Right atrium auricular region (tissue), 2 donors: ENCODE data around the gene FAM241A. TPM values are rescaled to one million over a fixed set of nuclear protein-coding genes. Genes with fewer than 3 reads are reported as not detected.
A peak's percentile ranks its signal among the peaks of the same experiment; 100 is the strongest.

Source experiments
- DNase-seq: peaks from one replicate; pipeline ENCODE4 v3.0.0-alpha.2; 2019; ENCODE audit warnings: low spot score
- H3K27ac ChIP-seq, 2 donors: fragments of 200-600 bp; sonication (generic); 1 replicate in 1 of 2; 2 replicates in 1 of 2; pipeline ENCODE4 v1.5.1; 2016 to 2019
- H3K27me3 ChIP-seq, 2 donors: fragments of 200-600 bp; sonication (generic); one replicate each; pipeline versions ENCODE4 v1.5.1 to v1.6.0; 2017 to 2019
- H3K36me3 ChIP-seq: fragments of 200-600 bp; sonication (generic); one replicate; pipeline ENCODE4 v1.5.1; 2016
- H3K4me1 ChIP-seq, 2 donors: fragments of 200-600 bp; sonication (generic); one replicate each; pipeline versions ENCODE4 v1.5.1 to v1.6.0; 2017 to 2019
- H3K4me3 ChIP-seq, 2 donors: fragments of 200-600 bp; sonication (generic); 1 replicate in 1 of 2; 2 replicates in 1 of 2; pipeline ENCODE4 v1.5.1; 2017 to 2019; ENCODE audit warnings: mild to moderate bottlenecking in 1 of 2, moderate library complexity in 1 of 2
- H3K9me3 ChIP-seq, 2 donors: fragments of 200-600 bp; sonication (generic); one replicate each; pipeline ENCODE4 v1.5.1; 2019
- CTCF ChIP-seq, 2 donors: fragments of 200-600 bp; sonication (generic); IDR thresholded peaks; one replicate each; pipeline ENCODE4 v1.5.1; 2019; ENCODE audit warnings: antibody characterized with exemption in 2 of 2
- total RNA-seq, 2 donors: library from RNA; depleted of rRNA; stranded (reverse); fragments of >200 nt; gene quantifications; one replicate each; pipeline ENCODE4 v1.1.0, GENCODE V29; 2016

Gene FAM241A
- total RNA-seq, 2 donors from 2014 or later: 6.0 to 6.7 TPM

GRCh38 chr4:112213856-112214255 is 68.6 kb downstream of the FAM241A start:
- Histone ChIP-seq H3K4me1 (no peaks in the 10 kb centered on the region), H3K27ac (no peak overlapping the region)
- no peak for TF ChIP-seq CTCF (IDR thresholded peaks at IDR 0.05)

GRCh38 chr4:112214390-112215264 is 69.4 kb downstream of the FAM241A start:
- H3K4me3 ChIP-seq: no peak overlapping the region
- TF ChIP-seq CTCF (IDR thresholded peaks at IDR 0.05): peak in 1 of 2 donors; percentile 64
- H3K36me3 ChIP-seq: no peaks in the 10 kb centered on the region
- DNase-seq: no peak
- H3K27me3 ChIP-seq: no peaks in the 10 kb centered on the region
- H3K27ac ChIP-seq: no peak overlapping the region
- no peaks in the 10 kb centered on the region for H3K9me3 ChIP-seq
- no peaks in the 10 kb centered on the region for H3K4me1 ChIP-seq

More at GRCh38 chr4:112213856-112214255, 68.6 kb downstream of the FAM241A start:
- Histone ChIP-seq H3K9me3 (no peaks in the 10 kb centered on the region), H3K4me3 (no peak overlapping the region), H3K27me3 (no peaks in the 10 kb centered on the region), H3K36me3 (no peaks in the 10 kb centered on the region)
- DNase-seq: no peak

- H3K9me3 ChIP-seq: no peaks in the 10 kb centered on the region
- H3K36me3 ChIP-seq: no peaks in the 10 kb centered on the region
- no peak for DNase-seq
- H3K27ac ChIP-seq: no peak overlapping the region
- no peak overlapping the region for H3K4me3 ChIP-seq
- H3K27me3 ChIP-seq: no peaks in the 10 kb centered on the region
- TF ChIP-seq CTCF (IDR thresholded peaks at IDR 0.05): no peak
- no peaks in the 10 kb centered on the region for H3K4me1 ChIP-seq
Measured at GRCh38 chr4:112219826-112220366, 74.6 kb downstream of the FAM241A start.

- DNase-seq: no peak
- Histone ChIP-seq H3K27ac (no peak overlapping the region), H3K4me3 (no peak overlapping the region), H3K4me1 (no peaks in the 10 kb centered on the region), H3K36me3 (no peaks in the 10 kb centered on the region), H3K9me3 (no peaks in the 10 kb centered on the region), H3K27me3 (no peaks in the 10 kb centered on the region)
- TF ChIP-seq CTCF (IDR thresholded peaks at IDR 0.05): no peak
Measured at GRCh38 chr4:112222219-112222955, 77.1 kb downstream of the FAM241A start.

GRCh38 chr4:112225157-112225556 is 79.9 kb downstream of the FAM241A start:
- H3K27me3 ChIP-seq: no peaks in the 10 kb centered on the region
- TF ChIP-seq CTCF (IDR thresholded peaks at IDR 0.05): no peak
- H3K4me1 ChIP-seq: peaks cover 0 to under 1% of the 10 kb centered on the region in 2 donors
- H3K36me3 ChIP-seq: no peaks in the 10 kb centered on the region
- no peak overlapping the region for H3K27ac ChIP-seq
- no peaks in the 10 kb centered on the region for H3K9me3 ChIP-seq
- no peak for DNase-seq
- H3K4me3 ChIP-seq: no peak overlapping the region
